Effector CD4-positive, alpha-beta T cell (primary cell): ENCODE measurements around the gene MRPL53.
"Not testable (repeated sequence)": the region's sequence is repeated elsewhere in the genome, so short reads cannot be mapped to it uniquely, and the experiment has no call there.

Source experiments
- DNase-seq: peaks from one replicate; pipeline ENCODE4 v3.0.0-alpha.2; 2020

Gene MRPL53

GRCh38 chr2:74447230-74447999, 25.1 kb downstream of the MRPL53 start:
- no peak for DNase-seq

DNA sequence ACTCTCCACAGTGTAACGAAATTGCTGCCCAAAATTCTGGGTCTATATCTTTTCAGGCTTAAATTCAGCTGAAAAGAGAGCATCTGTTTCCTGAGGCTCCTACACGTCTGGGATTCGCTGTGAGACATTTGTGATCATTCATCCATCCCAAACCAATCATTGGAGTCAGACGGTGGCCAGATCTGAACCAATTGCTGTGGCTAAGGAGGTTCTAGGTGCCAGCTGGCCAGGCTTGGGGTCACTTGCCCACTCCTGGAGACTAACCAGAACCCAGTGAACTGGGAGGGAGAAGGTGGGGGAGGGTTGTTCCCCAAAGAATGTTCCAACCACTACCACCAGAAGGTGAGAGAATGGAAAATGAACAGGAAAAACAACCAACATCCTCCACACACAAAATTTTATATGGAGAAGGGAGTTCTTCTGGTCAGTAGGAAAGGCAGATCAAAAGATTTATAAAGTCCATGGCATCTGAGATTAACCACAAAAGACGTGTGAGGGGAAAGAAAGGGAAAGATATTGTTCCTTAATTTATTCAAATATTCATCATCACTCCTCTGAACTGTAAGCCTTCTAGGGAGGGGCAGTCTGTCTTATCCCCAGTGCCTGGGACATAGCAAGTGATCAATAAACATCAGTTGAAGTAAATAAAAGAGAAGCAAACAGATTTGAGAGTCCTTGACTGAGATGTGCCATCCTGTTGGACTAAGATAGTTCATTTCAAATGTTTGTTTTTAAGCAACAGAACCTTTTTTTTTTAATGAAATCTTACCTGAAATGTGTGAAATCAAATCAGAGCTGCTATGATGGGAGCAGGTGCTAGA, 27.8 kb downstream of the MRPL53 start:
- DNase-seq, result no peak

DNA sequence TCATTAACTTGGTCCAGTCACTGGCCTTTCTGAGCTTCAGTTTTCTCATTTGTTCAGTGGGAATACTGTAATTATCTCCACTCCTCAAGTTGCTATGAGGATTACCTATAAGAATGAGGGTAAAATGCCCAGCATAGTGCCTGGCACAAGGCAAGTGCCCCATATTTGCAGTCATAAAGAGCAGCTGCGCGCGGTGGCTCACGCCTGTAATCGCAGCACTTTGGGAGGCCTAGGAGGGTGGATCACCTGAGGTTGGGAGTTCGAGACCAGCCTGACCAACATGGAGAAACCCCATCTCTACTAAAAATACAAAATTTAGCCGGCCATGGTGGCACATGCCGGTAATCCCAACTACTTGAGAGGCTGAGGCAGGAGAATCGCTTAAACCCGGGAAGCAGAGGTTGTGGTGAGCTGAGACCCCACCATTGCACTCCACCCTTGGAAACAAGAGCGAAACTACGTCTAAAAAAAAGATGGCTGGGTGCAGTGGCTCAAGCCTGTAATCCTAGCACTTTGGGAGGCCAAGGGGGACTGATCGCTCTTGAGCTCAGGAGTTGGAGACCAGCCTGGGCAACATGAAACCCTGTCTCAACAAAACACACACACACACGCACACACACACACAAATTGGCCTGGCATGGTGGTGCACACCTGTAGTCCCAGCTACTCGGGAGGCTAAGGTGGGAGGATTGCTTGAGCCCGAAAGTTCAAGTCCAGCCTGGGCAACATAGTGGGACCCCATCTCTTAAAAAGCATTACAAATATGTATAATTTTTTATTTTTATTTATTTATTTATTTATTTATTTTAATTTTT, 29.8 kb downstream of the MRPL53 start:
- not testable (repeated sequence) for DNase-seq

- no peak for DNase-seq
Measured at GRCh38 chr2:74441690-74442482, 30.6 kb downstream of the MRPL53 start, which contains the start of gene RTKN. Gene RTKN (minus strand): TSS chr2:74441937. CDS start chr2:74441816, 121 bp downstream.

GRCh38 chr2:74441170-74441689, 31.2 kb downstream of the MRPL53 start:
- no peak for DNase-seq

DNA sequence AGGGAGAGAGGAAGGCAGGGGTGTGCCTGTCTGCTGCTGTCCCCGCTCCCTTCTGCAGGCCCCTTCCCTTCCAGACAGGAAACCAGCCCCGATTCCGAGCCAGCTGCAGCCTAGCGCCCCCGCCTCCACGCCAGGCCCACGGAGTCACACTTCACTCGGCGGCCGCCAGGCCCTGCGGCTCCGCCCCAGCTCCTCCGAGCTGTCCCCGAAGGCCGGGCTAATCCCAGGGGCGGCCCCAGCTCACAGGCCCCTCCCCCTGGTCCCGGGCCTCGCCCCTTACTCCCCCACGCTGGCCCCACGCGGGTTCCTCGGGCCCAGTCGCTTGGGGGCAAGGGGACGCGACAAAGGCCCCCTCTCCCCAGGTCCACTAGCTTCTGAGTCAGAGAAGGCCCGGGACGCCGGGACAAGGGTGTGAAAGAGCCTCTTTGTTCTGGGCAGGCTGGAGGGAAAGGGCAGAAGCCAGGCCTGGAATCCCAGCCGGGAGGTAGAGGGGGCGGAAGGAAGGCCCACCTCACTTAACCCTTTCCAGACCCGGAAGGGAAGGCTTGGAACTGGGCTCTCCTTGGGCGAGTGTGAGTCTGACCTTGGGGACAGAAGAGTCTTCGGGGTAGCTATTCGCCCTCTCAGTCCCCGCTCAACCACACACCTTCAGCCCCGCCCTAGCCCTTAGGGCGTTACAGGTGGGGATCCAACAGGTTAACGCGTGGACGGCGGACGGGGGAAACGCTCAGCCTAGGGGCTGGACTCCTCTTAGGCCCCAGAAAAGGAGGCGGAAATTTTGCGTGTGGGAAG, 31.9 kb downstream of the MRPL53 start:
- no peak for DNase-seq

DNA sequence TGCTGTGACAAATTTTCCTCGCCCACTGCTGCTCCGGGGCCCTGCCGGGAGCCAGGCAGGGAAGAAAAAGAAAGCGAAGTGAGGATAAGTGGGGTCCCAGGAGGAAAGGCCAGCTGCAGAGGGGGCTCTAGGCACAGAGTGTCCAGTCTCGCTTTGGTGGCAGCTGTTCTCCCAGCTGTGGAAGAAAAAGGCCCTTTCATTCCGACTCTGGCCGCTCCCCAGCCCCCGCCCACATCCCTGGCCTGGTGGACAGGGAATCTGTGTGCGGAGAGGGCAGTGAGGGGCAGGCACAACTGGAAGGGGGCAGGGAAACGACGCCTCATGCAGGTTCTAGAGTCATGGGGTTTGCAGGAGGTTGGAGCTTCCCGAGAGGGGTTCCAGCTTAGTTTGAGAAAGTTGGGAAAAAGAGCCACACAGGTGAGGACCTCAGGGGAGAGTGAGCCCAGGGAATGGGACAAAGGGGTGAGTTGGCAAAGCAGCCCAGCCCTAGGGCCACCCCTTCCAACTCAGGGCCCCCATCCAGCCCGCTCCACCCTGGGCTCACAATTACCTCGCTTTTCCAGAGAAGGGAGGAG, 32.6 kb downstream of the MRPL53 start:
- no peak for DNase-seq

- no peak for DNase-seq
Measured at GRCh38 chr2:74439373-74439772, 33.1 kb downstream of the MRPL53 start.

DNA sequence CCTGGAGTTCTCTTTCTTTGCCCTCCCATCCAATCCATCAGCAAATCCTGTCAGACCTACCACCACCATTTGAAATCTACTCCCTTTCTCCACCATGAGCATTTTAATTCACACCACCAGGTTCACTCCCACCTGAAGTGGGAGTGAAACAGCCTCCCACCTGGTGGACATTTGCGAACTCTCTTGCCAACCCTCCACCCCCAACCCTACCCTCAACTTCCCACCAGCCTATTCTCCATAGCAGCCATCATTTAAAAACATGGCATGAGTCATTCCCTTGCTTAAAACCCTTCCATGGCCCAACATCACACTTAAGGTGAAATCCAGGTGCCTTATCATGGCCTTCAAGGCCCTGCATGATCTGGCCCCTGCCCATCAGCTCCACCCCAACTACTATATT, 34.2 kb downstream of the MRPL53 start:
- DNase-seq, result no peak

DNA sequence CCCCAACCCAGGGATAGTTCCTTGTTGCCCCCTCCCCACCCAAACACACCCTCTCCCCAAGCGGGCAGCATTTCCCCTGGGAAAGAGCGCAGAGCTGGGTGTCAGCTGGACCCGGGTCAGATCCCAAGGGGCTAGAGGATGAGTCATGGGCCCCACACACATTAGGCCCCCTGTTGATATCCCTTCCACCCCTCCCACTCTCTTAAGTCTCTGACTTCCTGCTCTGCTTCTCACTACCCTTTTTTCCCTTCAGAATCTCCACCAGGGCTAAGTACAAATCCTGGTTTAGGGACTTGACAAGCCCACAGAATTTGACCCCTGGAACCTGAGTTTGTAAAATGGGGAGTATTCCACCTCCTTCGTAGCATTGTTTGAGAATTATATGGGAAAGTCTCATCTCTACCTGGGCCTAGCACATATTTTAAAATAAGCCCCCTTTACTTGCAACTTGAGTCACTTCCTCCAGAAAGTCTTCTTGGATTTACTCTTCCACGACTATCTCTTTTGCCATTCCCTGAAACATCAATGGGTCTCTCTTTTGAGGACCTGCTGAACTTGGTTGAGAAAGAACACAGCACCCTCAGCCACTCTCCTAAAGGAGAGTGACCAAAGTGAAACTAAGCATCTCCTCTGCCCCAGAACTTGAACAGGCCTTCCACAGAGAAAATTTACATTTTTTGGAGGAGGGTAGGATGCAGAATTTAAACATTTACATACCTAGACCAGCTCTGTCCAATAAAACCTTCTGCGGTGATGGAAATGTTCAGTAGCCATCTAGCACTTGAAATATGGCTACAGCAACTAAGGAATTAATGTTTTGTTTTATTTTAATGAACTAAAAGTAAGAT, 35.4 kb downstream of the MRPL53 start:
- no peak for DNase-seq

- no peak for DNase-seq
Measured at GRCh38 chr2:74436111-74436805, 36.2 kb downstream of the MRPL53 start.

DNA sequence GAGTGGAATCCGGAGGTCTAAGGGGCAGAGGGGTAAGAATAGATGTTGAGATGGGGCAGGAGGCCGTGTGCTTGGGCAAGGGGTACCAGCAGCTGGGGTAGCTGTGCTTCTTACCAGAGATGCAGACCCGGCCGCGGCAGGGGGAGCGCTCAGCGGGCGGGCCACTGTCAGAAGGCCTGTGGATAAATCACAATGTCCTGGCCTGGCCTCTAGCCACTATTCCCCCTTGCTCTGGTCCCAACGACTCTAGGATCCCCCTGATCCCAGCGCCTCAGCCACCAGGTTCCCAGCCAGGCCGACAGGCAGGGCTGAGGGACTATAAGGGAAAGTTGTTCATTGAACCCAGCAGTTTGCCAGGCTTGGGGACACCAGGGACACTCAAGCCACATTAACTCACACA, 42.0 kb downstream of the MRPL53 start:
- no peak for DNase-seq

DNA sequence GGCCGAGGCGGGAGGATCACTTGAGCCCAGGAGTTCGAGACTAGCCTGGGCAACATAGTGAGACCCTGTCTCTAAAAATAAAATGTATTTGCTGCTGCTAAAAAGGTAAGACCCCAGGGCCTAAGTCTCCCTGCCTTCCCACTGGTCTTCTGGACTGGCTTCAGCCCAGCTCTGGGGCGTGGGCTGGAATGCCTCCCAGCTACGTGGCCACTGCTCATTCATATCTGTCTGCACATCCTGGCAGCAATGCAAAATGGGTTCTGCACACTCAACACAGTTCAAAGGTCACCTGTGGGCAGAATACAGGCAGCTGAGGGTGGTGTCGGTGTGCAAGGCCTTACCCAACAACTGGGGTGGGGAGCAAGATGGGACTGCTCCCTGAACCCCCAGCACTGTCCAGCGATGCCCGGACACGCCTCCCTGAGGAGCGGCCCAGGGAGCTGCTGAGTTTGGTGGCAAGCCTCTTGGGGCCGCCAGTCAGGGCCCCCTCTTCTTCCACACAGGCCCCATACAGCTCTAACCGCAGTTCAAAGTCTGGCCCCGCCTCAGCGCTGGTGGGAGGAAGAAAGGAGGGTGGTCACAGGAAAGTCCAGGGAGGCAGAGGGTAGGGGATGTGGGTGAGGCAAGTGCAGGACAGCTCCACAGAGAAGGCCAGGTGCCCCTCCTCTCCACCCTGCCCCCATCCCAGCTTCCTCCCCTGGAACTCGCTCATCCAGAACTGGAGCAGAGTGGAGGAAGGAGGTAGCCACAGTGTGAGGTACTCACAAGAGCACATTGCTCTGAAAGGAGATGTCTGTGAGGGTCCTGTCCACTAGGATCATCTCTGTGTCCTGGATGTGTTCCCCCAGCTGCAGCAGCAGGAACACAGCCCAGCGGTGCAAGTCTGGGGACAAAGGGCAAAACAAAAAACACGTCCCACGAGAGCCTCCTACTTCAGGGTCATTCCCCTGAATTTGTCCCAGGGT, 42.7 kb downstream of the MRPL53 start:
- DNase-seq, result no peak

GRCh38 chr2:74428675-74429074, 43.8 kb downstream of the MRPL53 start:
- no peak for DNase-seq

DNA sequence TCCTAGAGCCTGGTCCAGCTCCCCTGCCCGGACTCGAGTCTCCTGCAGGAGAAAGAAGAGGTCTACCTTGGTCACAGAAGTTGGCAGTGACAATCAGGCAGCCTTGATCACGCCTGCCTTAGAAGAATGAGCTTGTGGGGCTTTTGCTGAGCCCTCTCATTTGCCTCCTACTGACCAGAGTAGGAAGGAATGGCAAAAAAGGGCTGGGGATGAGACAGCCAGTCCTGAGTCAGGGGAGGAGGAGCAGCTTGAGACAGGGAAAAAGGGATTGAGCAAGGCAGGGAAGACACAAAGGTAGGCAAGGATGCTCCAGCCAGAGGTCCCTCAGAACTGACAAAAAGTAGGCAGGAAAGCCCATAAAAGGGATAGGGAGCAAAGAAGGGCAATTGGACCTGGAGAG, 44.9 kb downstream of the MRPL53 start:
- no peak for DNase-seq

GRCh38 chr2:74426181-74426758, 46.2 kb downstream of the MRPL53 start:
- no peak for DNase-seq

DNA sequence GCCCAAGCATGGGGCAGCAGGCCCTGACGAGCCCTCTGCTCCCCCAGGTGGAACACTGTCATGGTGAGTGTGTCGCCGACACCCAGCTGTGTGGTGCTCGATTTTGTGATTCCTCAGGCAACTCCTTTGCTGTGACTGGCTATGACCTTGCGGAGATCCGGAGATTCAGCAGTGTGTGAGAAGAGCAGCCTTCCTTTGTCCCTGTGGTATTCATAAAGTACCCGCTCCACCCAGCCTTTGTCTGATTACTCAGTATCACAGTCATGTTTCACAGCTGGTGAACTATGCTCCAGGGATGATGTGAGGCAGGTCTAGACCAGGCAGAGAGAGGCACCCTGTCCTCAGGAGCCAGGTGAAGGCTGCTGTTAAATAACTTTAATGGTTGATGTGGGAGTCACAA, 47.0 kb downstream of the MRPL53 start:
- DNase-seq, result no peak

GRCh38 chr2:74424995-74425406, 47.5 kb downstream of the MRPL53 start:
- no peak for DNase-seq
